GM18907 (cell line): Measurements from ENCODE around the gene IMMP2L.

ENCODE experiments used
- ATAC-seq: cut with Tn5 transposase; IDR thresholded peaks from one replicate; pipeline ENCODE4 v1.9.1; 2021; ENCODE audit warnings: mild to moderate bottlenecking, moderate library complexity; ENCODE audit not compliant: unreplicated experiment

IMMP2L gene

GRCh38 chr7:111558991-111559390, 3.3 kb downstream of the IMMP2L start:
- ATAC-seq: peak; percentile 73

- no peak for ATAC-seq
These were observed 5.3 kb downstream of the IMMP2L start for GRCh38 chr7:111556977-111557376.

GRCh38 chr7:111554086-111554485, 8.2 kb downstream of the IMMP2L start:
- no peak for ATAC-seq

- no peak for ATAC-seq
These were observed 21.2 kb downstream of the IMMP2L start for GRCh38 chr7:111541067-111541466.

- ATAC-seq: no peak
These were observed 22.0 kb downstream of the IMMP2L start for GRCh38 chr7:111540199-111540815.

GRCh38 chr7:111537134-111537533, 25.2 kb downstream of the IMMP2L start:
- ATAC-seq: no peak

- ATAC-seq: no peak
These were observed 27.0 kb downstream of the IMMP2L start for GRCh38 chr7:111535142-111535870.

GRCh38 chr7:111532625-111533024, 29.7 kb downstream of the IMMP2L start:
- no peak for ATAC-seq

GRCh38 chr7:111531993-111532392, 30.3 kb downstream of the IMMP2L start:
- ATAC-seq: no peak

GRCh38 chr7:111530356-111530668, 32.0 kb downstream of the IMMP2L start:
- no peak for ATAC-seq

- ATAC-seq: no peak
These were observed 32.6 kb downstream of the IMMP2L start for GRCh38 chr7:111529507-111530355.

- peak; percentile 74 for ATAC-seq
These were observed 34.0 kb downstream of the IMMP2L start for GRCh38 chr7:111528331-111528730.

GRCh38 chr7:111527545-111527944, 34.7 kb downstream of the IMMP2L start:
- peak; percentile 79 for ATAC-seq

GRCh38 chr7:111525100-111525499, 37.2 kb downstream of the IMMP2L start:
- ATAC-seq: no peak

GRCh38 chr7:111521660-111522059, 40.6 kb downstream of the IMMP2L start:
- no peak for ATAC-seq

GRCh38 chr7:111518264-111518663, 44.0 kb downstream of the IMMP2L start:
- no peak for ATAC-seq

- no peak for ATAC-seq
These were observed 44.7 kb downstream of the IMMP2L start for GRCh38 chr7:111517549-111517951.

GRCh38 chr7:111516612-111517011, 45.7 kb downstream of the IMMP2L start:
- ATAC-seq: no peak

GRCh38 chr7:111513566-111513965, 48.7 kb downstream of the IMMP2L start:
- ATAC-seq: no peak

- ATAC-seq: no peak
These were observed 50.4 kb downstream of the IMMP2L start for GRCh38 chr7:111511845-111512244.

GRCh38 chr7:111510584-111511378, 51.5 kb downstream of the IMMP2L start:
- ATAC-seq: no peak
